Stimulated activated naive CD4-positive, alpha-beta T cell treated with Interleukin-2 at 50 U/mL for 16 hours (primary cell): Measurements from ENCODE around the gene ITCH.
"Not testable (repeated sequence)": the region's sequence is repeated elsewhere in the genome, so short reads cannot be mapped to it uniquely, and the experiment has no call there.

Experiments
- DNase-seq: peaks from one replicate; lab custom pipeline; 2025; lab: John Stamatoyannopoulos, UW

The ITCH gene

GRCh38 chr20:34377072-34377847, 14.2 kb downstream of the ITCH start:
- no peak for DNase-seq

GRCh38 chr20:34382174-34382573, 19.1 kb downstream of the ITCH start:
- DNase-seq: no peak

- not testable (repeated sequence) for DNase-seq
Measured at GRCh38 chr20:34382877-34383455, 19.9 kb downstream of the ITCH start.

- no peak for DNase-seq
Measured at GRCh38 chr20:34385464-34385863, 22.4 kb downstream of the ITCH start.

GRCh38 chr20:34388000-34388399, 24.9 kb downstream of the ITCH start:
- no peak for DNase-seq

GRCh38 chr20:34388678-34389077, 25.6 kb downstream of the ITCH start:
- no peak for DNase-seq

- DNase-seq: no peak
Measured at GRCh38 chr20:34389206-34389953, 26.3 kb downstream of the ITCH start.

- no peak for DNase-seq
Measured at GRCh38 chr20:34389954-34390555, 27.0 kb downstream of the ITCH start.

GRCh38 chr20:34396408-34396807, 33.3 kb downstream of the ITCH start:
- DNase-seq: no peak

- DNase-seq: no peak
Measured at GRCh38 chr20:34397096-34397495, 34.0 kb downstream of the ITCH start.

GRCh38 chr20:34400776-34401175, 37.7 kb downstream of the ITCH start:
- DNase-seq: not testable (repeated sequence)

GRCh38 chr20:34401741-34402455, 38.8 kb downstream of the ITCH start:
- peak; percentile 38 for DNase-seq

- no peak for DNase-seq
Measured at GRCh38 chr20:34402461-34402860, 39.4 kb downstream of the ITCH start.

GRCh38 chr20:34403063-34403827, 40.2 kb downstream of the ITCH start:
- DNase-seq: no peak

- no peak for DNase-seq
Measured at GRCh38 chr20:34403908-34404307, 40.8 kb downstream of the ITCH start.

GRCh38 chr20:34404803-34405202, 41.7 kb downstream of the ITCH start:
- DNase-seq: no peak

GRCh38 chr20:34405247-34405651, 42.2 kb downstream of the ITCH start:
- not testable (repeated sequence) for DNase-seq

- DNase-seq: not testable (repeated sequence)
Measured at GRCh38 chr20:34405942-34406341, 42.9 kb downstream of the ITCH start.

- no peak for DNase-seq
Measured at GRCh38 chr20:34407962-34408474, 44.9 kb downstream of the ITCH start.

GRCh38 chr20:34410336-34410735, 47.3 kb downstream of the ITCH start:
- no peak for DNase-seq

GRCh38 chr20:34412453-34412852, 49.4 kb downstream of the ITCH start:
- DNase-seq: no peak
